WI38 (cell line): ENCODE data around the gene MTCL1.

ENCODE experiments used
- H3K4me3 ChIP-seq: 2 replicates; pipeline ENCODE4 v1.5.1; 2011; ENCODE audit warnings: low read depth, mild to moderate bottlenecking, control low read depth, low read length
- TF ChIP-seq, protein P1 (sequence below): IDR thresholded peaks from 2 replicates; pipeline ENCODE4 v1.5.1; 2012; ENCODE audit warnings: low read depth, mild to moderate bottlenecking, control low read depth, low read length

MTCL1 gene

DNA sequence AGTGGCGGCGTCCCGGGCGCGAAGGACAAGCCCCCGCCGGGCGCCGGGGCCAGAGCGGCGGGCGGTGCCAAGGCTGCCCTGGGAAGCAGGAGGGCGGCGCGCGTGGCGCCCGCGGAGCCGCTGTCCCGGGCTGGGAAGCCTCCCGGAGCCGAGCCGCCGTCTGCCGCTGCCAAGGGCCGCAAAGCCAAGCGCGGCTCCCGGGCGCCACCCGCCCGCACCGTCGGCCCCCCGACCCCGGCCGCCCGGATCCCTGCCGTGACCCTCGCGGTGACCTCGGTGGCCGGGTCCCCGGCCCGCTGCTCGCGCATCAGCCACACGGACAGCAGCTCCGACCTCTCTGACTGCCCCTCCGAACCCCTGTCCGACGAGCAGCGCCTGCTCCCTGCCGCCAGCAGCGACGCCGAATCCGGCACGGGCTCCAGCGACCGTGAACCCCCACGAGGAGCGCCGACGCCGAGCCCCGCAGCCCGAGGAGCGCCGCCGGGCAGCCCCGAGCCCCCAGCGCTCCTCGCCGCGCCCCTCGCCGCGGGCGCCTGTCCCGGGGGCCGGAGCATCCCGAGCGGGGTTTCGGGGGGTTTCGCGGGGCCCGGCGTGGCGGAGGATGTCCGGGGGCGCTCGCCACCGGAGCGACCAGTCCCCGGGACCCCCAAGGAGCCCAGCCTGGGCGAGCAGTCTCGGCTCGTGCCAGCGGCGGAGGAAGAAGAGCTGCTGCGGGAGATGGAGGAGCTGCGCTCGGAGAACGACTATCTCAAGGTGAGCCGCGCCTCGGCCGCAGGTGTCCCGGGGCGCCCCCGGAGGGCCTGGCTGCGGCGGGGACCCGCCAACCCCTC lies 820 bp downstream of the MTCL1 start:
- H3K4me3 ChIP-seq = peak overlapping the region; percentile 92
- TF ChIP-seq, protein P1, sequence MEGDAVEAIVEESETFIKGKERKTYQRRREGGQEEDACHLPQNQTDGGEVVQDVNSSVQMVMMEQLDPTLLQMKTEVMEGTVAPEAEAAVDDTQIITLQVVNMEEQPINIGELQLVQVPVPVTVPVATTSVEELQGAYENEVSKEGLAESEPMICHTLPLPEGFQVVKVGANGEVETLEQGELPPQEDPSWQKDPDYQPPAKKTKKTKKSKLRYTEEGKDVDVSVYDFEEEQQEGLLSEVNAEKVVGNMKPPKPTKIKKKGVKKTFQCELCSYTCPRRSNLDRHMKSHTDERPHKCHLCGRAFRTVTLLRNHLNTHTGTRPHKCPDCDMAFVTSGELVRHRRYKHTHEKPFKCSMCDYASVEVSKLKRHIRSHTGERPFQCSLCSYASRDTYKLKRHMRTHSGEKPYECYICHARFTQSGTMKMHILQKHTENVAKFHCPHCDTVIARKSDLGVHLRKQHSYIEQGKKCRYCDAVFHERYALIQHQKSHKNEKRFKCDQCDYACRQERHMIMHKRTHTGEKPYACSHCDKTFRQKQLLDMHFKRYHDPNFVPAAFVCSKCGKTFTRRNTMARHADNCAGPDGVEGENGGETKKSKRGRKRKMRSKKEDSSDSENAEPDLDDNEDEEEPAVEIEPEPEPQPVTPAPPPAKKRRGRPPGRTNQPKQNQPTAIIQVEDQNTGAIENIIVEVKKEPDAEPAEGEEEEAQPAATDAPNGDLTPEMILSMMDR = no peak

DNA sequence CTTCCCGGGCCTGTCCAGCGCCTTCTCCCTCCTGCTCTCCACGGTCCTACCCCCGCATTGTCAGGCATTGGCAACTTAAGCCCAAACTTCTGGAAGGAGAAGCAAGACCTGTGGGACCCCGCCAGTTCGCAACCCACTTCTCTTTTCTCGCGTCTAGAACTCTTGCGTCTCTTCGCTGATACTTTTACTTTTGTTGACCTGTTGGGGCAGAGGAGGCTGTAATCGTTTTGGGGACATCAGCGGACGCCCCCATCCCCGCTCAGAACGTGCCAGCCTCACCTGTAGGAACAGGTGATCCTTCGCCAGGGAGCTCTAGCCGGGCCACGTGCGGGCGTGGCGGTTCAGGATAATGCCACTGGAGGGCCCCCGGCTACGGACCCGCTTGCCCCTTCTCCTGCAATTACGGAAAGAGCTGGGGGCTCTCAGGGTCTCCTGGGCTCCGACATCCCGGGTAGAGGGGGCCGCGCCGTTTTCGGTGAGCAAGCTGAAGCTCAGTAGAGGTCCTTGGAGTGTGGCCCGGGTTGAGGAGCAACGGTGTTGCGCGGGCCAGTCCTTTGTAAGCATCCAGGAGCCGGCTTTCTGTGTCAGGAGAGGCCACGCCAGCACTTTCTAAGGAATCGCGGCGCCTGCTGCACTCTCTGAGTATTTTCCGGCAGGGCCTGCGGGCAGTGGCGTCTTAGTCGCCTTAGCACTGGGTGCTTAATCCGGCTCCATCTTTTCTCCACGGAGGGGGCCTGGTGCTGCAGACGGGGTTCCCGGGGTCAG lies 1.6 kb downstream of the MTCL1 start:
- TF ChIP-seq, protein P1 = peak; percentile 14; the same call in 1 of the 2 replicates
- H3K4me3 ChIP-seq = peak overlapping the region; percentile 92

DNA sequence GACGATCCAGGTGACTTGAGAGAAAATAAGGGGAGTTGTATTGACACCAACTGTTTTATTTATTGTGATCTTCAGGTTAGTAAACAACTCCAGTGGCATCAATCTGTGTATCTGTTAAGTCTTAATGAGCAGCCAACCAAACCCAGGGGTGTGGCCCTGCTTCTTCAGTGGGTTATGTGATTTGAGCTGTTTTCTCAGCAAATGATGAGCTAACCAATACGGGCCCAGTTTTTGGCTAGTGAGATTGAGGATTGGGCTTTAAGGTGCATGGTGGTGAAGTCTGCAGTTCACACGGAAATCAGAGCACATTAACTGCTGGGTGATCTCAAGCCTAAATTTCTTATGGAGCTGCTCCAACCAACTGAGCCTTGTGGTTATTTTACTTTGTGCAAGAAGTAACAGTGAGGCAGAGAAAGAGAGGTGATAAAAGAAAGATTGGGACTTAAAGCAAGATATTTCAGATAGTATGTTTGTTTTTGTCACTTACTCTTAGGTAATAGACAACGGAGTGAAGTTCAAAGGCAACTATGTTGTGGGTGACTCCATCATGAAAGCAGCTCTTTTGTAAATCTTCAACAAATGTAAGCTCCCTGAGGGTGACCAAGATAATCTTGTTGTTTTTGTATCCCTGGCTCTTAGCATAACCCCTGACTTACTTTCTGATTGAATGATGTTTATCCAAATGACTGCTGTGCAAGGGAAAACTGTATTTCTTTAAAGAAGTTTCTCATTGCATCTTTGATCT lies 2.4 kb downstream of the MTCL1 start:
- TF ChIP-seq, protein P1 = no peak; the same call in 1 of the 2 replicates

DNA sequence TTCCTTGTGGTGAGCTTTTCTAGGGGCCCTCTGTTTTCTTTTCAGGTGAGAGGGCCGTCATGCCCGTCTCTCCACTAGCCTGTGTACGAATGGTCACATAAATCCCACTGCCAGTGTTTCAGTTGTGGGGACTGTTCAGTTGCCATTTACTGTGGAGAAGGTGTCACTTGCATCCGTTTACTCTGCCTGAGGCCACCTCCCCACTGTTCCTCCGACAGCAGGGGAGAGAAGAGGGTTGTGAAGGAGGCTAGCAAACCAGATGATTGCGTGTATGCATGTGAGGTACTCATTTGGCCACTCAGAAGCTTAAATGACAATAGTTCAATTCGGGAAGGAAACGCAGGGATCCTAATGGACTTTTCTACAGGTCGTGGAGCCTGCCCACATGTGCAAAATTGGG lies 3.3 kb downstream of the MTCL1 start:
- H3K4me3 ChIP-seq = peak overlapping the region; percentile 92
- TF ChIP-seq, protein P1 = no peak

More for the DNA sequence above, 2.4 kb downstream of the MTCL1 start:
- peak overlapping the region; percentile 92 for H3K4me3 ChIP-seq

- 0 out of 2 replicates have a peak overlapping the region, but pooled peaks have one; percentile 16 for H3K4me3 ChIP-seq
- TF ChIP-seq, protein P1 = no peak
Observed at GRCh38 chr18:8709248-8710059, 4.1 kb downstream of the MTCL1 start.

GRCh38 chr18:8711736-8712135 lies 6.4 kb downstream of the MTCL1 start:
- no peak overlapping the region for H3K4me3 ChIP-seq
- TF ChIP-seq, protein P1 = no peak
